ENCODE measurements around the gene GRB2. TPM values are rescaled to one million over a fixed set of nuclear protein-coding genes. Genes with fewer than 3 reads are reported as not detected.
"Not testable (repeated sequence)": the region's sequence is repeated elsewhere in the genome, so short reads cannot be mapped to it uniquely, and the experiment has no call there.

Gene GRB2
- total RNA-seq, 1 experiment from 2014 or later = 95.7 TPM

DNA sequence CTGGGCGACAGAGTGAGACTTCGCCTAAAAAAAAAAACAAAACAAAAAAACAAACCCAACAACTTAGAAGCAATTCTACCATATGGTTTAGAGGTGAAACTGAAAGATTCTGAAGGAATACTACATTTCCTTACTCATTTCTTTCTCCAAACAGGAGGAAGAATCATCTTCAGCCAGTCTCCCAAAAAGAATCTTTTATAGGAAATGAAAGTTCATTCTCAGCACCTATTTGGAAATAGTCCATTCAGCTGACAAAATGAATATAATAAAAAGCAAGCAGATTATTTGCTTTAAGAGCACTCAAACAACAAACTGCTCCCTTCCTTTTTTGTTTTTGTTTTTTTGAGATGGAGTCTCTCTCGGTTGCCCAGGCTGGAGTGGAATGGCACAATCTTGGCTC, 17.7 kb downstream of the GRB2 start:
- DNase-seq (ENCODE audit: low read depth) = no peak

DNA sequence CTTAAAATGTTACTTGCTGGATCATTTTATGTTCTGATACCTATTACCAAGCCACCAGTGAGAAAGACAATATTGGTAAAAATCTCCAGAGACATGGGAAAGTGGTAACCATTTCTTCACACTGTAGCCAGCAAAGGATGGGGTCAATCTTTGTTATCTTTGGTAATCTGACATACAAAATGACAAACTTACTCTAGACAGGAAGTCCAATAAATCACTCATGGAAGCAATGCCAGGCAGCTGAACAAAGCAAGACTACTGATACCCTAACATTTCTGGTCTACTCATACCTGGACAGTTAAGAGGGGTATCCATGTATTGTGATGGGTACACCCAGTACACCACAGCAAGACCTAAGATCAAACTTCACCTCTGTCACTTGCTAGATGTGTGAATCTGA, 19.0 kb downstream of the GRB2 start:
- DNase-seq (ENCODE audit: low read depth) = no peak

DNA sequence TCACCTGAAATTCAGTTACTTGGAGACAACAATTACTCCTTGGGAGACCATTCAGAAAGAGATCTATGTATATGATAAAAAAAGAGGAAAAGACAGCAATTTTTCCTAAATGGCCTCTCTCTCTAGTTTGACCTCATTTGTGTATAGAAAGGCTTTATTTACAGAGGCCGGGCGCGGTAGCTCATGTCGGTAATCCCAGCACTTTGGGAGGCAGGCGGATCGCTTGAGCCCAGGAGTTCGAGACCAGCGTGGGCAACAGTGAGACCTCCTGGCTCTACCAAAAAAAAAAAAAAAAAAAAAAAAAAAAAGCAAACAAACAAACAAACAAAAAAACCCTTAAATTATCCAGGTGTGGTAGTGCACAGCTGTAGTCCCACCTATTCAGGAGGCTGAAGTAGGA, 20.7 kb downstream of the GRB2 start:
- no peak for DNase-seq (ENCODE audit: low read depth)

DNA sequence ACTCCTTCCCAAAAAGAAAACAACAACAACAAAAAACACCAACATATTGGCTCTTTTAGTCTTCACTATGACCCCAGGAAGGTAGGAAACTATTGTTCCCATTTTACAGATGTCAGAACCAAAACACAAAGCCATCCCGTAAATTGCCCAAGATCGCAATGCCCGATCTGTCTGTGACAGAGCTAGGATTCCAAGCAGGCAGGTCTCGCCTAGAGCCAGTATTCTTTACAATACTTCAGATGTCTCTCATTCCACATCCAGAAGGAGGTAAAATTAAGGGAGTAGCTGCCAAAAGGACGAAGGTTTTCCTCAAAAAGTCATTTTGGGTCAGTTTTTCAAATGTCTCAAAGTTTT, 21.7 kb downstream of the GRB2 start:
- DNase-seq (ENCODE audit: low read depth) = no peak

DNA sequence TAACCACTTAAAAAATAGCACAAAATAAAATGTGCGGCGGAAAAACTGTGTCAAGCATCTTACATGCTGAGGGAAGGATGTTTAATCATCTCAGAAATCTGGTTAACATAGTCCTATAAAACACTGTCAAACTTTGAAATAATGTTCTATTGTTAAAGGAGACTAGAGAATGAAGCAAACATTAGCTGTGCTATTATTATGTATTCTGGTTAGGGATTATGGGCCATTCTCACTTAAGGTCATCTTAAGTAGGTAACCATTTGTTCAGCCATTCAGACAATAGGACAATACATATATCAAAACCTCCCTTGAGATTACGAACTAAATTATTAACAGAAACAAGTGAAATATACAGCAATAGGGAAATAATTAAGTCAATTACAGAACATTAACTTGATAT, 24.7 kb downstream of the GRB2 start:
- DNase-seq (ENCODE audit: low read depth) = no peak

DNA sequence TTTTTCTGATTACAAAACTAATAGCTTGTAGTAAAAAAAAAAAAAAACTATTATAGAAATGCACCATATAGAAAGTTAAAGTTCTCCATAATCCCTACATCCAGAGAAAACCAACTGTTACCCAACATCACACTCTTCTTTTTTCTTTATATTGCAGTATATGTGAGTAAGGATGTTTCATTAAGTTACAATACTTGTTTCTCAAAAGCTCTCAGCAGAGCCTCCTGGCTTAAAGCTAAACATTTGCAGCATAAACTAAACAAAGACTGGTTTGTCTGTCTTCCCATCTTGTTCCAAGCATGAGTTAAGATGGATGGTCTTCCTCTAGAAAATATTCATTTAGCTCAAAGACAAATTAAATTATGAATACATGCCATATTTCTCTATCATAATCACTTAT, 25.2 kb downstream of the GRB2 start:
- no peak for DNase-seq (ENCODE audit: low read depth)

DNA sequence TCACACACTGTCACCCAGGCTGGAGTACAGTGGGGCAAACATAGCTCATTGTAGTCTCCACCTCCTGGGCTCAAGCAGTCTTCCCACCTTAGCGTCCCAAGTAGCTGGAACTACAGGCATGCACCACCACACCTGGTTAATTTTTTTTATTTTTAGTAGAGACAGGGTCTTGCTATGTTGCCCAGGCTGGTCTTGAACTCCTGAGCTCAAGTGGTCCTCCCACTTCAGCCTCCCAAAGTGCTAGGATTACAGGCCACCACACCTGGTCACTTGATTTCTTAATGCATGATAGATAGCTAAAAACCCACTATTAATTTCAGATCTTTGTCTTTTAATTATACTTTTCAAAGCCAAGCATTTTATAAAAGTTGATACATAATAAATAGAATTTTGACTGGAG, 26.1 kb downstream of the GRB2 start:
- not testable (repeated sequence) for DNase-seq (ENCODE audit: low read depth)

DNA sequence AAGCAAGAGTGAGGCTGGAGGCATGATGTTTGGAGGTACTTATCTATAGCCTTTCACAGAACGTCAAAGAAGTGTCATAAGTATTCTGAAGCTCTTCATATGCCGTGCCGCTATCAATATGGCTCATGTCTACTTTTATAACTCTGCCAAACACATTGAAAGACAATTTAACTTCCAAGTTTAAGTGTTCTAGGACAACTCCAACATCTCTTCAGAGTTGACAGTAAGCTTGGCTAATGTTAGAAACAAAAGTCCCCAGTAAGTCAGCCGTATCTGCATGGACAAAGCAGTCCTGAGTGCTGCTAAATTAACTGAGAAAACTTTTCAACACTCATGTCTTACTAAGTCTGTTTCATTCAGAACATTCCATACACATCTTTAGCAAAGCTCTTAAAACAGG, 32.2 kb downstream of the GRB2 start:
- DNase-seq (ENCODE audit: low read depth) = no peak

DNA sequence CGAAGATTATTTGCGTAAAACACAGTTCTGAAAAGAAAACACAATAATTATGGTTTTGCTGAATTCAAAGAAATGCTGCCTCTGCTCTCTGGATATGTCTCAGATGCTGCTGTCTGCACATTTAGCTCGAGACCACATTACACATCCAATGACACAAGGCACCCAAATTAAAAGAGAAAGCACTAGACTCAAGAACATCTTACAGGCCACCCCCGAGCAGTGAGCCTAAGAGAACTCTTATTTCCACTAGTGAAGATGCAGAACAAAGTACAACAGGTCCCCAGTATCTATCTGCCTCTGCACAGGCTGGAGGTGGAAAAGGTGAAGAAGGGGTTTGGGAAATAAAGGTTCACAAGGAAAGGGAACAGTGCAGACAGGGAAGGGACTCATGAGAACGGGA, 33.5 kb downstream of the GRB2 start:
- no peak for DNase-seq (ENCODE audit: low read depth)

DNA sequence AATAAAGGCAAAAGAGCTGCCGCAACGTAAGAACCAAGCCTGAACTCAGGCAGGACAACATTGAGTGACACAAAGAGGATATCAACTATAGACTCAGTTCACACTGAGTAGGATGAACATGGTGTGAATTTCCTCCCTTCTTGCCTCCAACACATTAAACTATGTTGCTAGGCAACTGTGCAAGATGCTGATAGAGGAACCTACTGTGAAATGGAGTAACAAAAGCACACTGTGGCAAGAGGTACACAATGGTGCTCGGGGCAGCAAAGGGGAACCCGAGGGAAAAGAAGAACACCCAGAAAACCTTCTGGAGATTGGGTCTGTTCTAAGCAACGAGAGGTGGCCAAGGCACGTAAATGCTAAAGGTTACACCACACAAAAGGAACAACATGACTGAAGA, 34.1 kb downstream of the GRB2 start:
- DNase-seq (ENCODE audit: low read depth) = no peak

DNA sequence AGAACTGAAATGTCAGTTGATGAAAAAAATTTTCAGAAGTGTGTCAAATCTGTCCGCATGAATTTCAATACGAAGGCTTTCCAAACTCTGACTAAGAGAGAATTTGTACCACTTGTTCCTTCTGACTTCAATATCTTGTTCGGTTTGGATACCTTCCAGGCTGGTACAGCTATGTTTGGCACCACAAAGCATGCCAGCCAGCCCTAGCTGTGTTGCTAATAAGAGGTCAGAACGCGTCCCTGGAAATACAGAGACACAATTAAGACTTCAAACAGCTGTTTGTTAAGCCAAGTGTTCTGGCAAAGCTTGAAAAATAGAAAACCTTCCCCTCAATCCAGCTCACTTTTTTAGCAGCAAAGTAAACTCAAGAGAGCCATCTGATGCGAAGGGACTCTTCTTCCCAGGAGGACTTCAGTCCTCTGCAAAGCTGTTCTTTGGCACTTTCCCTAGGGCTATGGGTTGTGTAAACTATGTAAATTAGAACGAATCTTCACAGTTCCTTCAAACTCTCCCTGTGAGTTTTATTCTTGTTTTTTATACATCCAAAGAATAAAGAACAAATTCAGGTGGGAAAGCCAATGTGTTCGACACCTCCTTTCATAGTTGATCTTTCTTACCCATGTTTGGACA, 35.1 kb downstream of the GRB2 start:
- peak; percentile 95 for DNase-seq (ENCODE audit: low read depth)

DNA sequence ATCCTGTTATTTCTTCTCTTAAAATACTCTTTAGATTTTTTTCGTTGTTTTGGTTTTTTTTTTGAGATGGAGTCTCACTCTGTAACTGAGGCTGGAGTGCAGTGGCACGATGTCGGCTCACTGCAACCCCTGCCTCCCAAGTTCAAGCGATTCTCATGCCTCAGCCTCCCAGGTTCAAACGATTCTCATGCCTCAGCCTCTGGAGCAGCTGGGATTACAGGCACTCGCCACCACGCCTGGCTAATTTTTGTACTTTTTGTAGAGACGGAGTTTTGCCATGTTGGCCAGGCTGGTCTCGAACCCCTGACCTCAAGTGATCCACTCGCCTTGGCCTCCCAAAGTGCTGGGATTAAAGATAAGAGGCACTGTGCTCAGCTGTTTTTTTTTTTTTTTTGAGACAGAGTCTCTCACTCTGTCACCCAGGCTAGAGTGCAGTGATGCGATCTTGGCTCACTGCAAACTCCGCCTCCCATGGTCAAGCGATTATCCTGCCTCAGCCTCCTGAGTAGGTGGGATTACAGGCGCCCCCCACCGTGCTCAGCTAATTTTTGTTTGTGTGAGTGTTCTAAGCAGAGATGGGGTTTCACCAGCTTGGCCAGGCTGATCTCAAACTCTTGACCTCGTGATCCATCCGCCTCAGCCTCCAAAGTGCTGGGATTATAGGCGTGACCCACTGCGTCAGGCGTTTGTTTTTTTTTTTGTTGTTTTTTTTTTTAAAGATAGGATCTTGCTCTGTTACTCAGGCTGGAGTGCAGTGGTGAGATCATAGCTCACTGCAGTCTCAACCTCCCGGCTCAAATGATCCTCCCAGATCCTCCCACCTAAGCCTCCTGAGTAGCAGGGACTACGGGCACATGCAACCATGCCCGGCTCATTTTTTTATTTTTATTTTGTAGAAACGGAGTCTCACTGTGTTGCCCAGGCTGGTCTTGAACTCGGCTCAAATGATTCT, 37.4 kb downstream of the GRB2 start:
- not testable (repeated sequence) for DNase-seq (ENCODE audit: low read depth)

DNA sequence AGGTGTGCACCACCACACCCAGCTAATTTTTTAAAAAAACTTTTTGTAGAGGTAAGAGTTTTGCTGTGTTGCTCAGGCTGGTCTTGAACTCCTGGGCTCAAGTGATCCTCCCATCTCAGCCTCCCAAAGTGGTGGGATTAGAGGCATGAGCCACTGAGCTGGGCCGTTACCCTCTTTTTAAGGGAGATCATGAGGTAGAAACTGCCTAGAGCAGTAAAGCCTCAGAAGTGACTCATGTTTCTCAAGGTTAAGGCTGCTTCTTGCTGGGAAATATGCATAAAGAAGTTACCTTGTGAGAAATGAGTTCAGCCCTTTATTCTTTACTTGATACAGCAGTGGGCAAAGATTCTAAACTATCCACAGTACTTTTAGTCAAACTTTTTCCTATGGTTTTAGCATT, 38.2 kb downstream of the GRB2 start:
- DNase-seq (ENCODE audit: low read depth) = no peak

DNA sequence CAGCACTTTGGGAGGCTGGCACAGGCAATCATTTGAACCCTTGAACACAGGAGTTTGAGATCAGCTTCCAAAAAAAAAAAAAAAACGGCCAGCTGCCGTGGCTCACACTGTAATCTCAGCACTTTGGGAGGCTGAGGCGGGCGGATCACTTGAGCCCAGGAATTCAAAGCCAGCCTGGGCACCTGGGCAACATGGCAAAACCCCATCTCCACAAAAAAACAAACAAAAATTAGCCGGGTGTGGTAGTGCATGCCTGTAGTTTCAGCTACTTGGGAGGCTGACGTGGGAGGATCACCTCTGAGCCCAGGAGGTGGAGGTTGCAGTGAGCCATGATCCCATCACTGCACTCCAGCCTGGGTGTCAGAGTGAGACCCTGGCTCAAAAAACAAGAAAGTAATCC, 39.0 kb downstream of the GRB2 start:
- no peak for DNase-seq (ENCODE audit: low read depth)

DNA sequence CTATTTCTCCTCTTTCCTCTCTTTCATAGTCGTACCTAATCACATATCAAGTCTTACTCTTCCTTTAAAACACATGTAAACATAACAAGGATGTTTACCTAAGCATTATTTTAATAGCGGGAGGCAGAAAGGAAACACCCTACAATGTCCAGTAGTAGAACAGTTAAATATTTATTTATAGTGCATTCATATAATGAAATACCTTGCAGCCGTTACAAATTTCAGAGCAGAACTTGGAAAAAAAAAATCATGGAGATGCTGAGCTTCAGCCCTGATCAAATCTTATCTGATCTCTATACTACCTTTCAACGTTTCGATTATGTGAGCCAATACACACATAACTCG, 39.6 kb downstream of the GRB2 start:
- no peak for DNase-seq (ENCODE audit: low read depth)

DNA sequence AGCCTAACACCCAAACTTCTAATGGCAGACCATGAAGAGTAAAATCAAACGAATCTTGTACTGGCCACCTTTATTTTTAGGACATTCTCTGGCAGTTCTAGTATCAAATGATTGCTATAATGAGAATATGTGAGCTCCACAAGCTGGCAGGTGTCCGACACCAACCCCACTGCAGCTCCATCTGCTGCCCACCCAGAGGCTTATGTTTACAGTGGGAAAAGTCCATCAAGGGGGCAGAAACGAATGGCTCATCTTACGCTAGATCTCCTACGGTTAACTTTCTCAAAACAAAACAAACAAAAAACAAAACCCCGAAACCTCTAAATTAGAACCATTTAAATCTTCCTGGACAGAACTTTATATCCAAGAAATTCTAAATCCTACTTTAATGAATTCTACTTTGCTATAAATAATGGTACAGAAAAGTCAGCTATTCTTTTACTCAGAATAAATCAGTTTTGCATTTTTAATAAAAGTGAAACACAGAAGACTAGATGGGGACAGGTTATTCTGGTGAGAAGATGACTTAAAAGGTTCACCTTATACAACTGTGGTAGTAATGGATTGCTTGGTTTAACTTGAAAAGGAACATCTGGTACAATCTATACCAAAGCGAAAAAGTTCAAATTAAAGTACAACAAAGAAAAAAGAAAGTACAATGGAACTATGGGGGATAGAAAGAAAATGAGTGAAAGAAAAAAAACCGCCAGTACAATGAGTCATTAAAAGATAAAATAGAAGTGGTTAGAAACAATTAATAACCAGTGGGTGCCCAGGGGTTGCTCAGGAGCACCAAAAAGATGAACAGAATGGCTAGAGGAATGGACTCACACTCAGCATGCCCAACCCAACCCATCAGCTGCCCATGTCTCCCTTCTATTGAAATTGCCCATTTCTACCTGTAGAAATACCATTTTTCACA, 40.2 kb downstream of the GRB2 start:
- no peak for DNase-seq (ENCODE audit: low read depth)

DNA sequence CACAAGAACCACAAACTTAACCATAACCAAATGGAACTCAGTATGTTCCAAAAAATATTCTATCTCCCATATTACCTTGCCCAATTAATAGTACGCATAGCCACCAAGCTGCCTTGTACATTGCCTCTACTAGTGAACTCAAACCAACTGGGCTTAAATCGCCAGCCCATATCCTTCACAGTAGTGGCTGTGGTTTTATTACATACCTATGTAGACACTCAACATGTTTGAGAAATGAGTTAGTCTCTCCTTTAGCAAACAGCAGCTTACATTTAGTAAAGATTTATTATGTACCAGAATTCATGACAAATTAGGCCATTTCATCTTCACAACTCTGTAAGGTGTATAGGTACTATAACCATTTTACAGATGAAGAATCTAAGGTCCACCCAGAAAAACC, 41.4 kb downstream of the GRB2 start:
- DNase-seq (ENCODE audit: low read depth) = peak; percentile 76

DNA sequence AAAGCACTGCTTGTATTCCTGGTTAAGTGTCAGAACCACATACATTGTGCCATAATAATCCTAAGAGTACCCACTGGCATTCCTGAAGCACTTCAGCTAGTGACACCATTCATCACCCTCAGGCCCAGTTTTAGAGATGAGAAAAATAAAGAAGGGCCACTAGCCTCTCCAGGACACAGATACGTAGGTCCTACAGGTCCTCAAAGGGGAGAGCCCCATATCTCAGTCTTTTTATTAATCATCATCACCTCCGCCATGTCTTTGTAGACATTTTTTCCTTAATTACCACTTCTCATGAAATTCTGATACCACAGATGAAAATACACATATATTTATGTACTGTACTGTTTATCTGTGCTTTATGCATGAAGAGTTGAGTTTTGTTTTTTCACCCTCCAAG, 43.5 kb downstream of the GRB2 start:
- DNase-seq (ENCODE audit: low read depth) = no peak

DNA sequence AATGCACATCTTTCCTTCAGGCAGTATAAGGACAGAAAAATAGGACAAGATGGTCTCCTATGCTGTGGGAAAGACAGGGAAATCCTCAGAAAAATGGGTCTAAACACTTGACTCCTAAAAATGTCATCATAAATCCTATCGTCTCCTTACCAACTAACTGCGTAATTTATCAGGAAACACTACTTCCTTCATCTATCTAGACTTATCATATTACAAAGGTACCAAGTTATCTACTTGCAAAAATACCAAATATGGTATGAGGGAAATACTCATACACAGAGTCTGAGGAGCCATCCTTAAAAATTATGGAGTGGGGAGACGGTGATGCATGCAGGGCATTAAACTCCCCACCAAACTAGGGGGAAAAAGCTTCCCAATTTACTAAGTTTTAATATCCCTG, 44.1 kb downstream of the GRB2 start:
- DNase-seq (ENCODE audit: low read depth) = no peak

DNA sequence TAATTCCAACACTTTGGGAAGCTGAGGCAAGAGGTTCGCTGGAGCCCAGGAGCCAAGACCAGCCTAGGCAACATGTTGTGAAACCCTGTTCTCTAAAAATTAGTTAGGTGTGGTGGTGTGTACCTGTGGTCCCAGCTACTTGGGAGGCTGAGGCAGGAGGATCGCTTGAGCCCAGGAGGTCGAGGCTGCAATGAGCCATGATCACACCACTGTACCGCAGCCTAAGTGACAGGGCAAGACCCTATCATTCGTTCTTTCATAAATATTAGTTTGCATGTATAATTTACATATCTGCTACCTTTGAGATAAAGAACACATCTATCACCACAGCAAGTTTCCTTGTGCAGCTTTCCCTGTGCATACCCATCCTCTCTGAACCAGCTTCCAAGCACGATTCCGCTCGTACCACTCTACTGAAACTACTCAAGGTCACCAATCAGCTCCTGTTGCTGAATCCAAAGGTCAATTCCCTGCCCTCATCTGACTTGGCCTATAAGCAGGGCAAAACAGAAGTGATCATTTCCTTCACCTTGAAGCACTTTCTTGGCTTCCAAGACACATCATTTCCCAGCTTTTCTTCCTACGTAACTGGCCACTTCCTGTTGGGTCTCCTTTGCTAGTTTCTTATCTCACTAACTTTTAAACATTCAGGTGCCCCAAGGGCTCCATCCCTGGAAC, 49.1 kb downstream of the GRB2 start:
- DNase-seq (ENCODE audit: low read depth) = no peak

DNA sequence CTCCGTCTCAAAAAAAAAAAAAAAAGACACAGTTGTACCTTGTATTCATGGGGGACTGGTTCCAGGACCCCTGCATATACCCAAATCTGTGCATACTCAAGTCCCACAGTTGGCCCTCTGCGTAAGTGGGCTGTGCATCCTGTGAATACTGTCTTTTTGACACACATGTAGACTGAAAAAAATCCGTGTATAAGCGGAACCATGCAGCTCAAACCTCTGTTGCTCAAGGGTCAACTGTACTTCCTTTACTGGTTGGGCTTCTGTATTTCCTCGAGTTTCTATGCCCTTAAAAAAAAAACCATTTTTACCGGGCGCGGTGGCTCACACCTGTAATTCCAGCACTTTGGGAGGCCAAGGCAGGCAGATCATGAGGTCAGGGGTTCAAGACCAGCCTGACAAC, 52.3 kb downstream of the GRB2 start:
- no peak for DNase-seq (ENCODE audit: low read depth)

DNA sequence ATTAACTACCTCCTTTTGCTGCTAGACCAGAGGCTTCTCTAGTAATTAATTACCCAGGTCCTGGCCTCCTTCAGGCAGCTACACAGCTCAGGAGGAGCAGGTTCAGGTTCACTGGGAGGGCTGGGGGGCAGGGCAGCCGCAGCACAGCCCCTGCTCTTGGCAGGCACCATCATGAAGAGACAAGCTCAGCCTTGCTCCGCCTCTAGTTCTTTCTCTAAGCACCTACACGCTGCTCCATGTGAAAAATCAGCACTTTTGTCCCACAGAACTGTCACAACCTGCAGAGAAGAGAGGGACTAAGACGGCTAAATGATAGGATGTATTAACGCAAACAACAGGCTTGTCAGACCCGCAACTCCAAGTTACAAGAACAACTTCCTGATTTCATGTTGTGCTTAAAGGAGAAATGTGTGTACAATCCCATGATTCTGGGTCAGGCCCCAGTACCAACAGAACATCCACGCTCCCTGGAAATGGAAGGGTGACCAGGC, 53.4 kb downstream of the GRB2 start:
- DNase-seq (ENCODE audit: low read depth) = no peak
